ENCODE measurements around the gene ZNF329. TPM values are rescaled to one million over a fixed set of nuclear protein-coding genes. Genes with fewer than 3 reads are reported as not detected.

Gene ZNF329
- 17.1 and 21.4 TPM in 2 replicates for total RNA-seq

DNA sequence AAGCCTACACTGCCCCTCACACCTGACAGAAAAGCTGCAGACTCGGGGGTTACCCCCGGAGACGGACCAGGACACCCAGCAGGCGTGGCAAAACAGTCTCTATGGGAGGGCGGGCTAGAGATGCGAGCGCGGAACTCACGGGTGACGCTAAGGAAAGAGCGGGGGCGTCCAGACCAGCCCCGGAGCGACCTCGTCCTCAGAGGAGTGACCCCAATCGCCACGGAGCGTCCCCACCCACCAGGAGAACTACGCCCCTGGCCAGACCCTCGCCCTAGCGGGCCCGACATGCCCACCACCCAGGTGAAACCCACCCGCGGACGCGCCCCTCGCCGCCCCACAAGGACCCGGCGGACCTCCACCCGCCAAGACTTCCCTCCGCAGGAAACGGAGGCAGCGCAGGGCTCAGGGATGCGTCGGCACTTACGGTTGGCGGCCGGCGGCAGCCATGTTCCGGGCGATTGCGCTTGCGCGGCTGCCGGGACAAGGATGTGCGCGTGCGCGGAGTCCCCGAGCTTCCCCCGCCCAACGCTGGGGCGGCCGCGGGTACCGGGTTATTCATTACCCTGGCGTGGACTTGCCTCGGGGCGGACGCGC lies at the start of gene ZNF329:
ZNF329 (minus strand) TSS at position 462 of the 594 bp plus-strand sequence. CDS start 21,286 bp downstream, outside the sequence.

DNA sequence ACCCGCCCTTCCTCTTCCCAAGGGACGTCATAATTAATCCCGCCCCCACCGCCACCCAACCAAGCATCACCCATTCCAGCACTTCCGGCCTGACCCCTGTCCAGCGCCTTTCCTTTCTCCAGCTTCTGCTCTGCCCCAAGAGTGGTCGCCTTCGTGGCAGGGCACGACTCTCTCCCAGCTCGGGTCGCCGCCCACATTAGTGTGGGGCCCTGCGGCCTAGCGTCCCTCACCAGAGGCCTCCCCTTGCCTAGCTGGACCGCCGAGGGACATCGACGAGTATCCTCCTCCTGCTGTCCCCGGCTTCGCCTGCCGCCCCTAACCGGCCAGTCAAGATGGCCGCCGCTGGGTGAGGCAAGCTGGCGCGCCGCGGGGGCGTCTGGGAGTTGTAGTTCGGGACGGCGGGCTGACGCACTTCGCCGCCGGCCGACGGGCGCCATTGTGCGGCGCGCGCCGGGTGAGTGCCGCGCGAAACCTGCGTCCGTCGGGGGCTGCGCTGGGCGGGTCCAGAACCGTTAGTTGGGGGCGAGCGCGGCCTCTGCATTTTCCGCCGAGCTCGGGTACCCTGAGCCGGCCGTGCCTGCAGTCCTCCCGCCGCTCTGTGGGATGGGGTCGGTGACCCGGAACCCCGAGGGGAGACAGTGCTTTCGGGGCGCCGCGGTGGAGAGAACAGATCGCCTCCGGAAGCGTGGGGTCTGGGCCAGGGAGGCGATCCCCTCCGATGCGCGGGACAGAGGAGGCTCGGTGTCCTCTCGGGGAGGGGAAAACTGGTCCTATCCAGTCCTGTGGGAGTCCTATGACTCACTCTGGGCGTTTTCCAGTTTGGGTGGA lies 32.6 kb upstream of the ZNF329 start, which contains the start of gene ZNF274:
ZNF274 (plus strand) TSS at position 73 of the 828 bp plus-strand sequence. CDS start 905 bp downstream, outside the sequence.

DNA sequence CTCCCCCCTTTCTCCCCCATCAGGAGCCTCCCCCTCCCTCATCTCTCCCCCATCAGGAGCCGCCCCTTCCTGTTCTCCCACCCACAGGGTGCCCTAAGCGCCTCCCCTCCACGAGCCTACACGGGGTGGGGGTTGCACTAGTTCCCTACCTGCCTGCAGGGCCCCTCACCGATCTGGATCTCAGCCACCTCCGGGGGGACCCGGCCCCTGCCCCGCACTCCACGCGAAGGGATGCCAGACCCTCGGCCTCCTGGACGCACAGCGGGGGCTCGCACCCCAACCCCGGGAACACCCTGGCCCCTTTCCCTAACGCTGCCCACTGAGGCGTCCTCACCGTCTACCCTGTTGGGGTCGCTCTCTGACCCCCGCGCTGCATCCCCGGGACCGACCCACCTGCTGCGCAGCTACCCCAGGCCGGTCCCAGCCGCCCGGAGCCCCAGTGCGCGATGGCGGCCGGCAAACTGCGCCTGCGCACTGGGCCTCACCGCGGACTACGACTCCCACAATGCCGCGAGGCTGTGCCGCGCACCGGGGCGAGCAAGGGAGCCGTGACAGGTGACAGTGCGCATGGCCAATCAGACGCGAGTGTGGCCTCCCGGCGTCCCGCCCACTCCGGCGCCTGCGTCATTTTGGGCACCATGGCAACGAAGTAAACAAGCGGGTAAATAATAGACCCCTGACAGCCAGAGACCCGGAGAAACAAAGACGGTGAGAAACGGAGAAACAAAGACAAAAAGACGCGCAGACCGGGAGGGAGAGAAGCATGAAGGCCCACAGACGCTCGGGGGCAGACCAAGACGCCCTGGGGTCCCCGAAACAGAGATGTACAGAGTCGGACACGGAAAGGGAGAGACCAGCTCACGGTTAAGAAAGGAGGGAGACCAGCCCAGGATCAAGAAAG lies 52.6 kb downstream of the ZNF329 start, which contains the start of gene ZSCAN18:
ZSCAN18 (minus strand) TSS at position 451 of the 901 bp plus-strand sequence. CDS start 7,964 bp downstream, outside the sequence.

Other genes starting within 250 kb of the ZNF329 start
- 14.4 and 23.4 TPM in 2 replicates for gene ZNF417, start 234.2 kb downstream of the ZNF329 start, total RNA-seq
- 4.4 and 9.4 TPM in 2 replicates for gene ZNF418, start 215.4 kb downstream of the ZNF329 start, total RNA-seq
- gene ZNF256, start 203.1 kb downstream of the ZNF329 start, total RNA-seq, result 8.5 and 13.0 TPM in 2 replicates
- 0.28 and 0.34 TPM in 2 replicates for gene C19orf18, start 176.3 kb downstream of the ZNF329 start, total RNA-seq
- 7.2 and 15.1 TPM in 2 replicates for gene ZNF606, start 148.0 kb downstream of the ZNF329 start, total RNA-seq
- gene ZSCAN1, start 116.8 kb downstream of the ZNF329 start, total RNA-seq, result not detected in 2 replicates
- gene ZNF135, start 91.5 kb downstream of the ZNF329 start, total RNA-seq, result 1.7 and 7.8 TPM in 2 replicates
- gene ZSCAN18, start 52.6 kb downstream of the ZNF329 start, total RNA-seq, result 48.9 and 59.8 TPM in 2 replicates
- gene ZNF274, start 32.3 kb upstream of the ZNF329 start, total RNA-seq, result 41.7 and 43.9 TPM in 2 replicates
- 49.2 and 73.4 TPM in 2 replicates for gene ZNF544, start 78.1 kb upstream of the ZNF329 start, total RNA-seq
- gene ZNF8, start 128.2 kb upstream of the ZNF329 start, total RNA-seq, result 3.1 and 8.0 TPM in 2 replicates
- 33.4 and 39.0 TPM in 2 replicates for gene ERVK3-1, start 154.6 kb upstream of the ZNF329 start, total RNA-seq
- gene ZSCAN22, start 176.2 kb upstream of the ZNF329 start, total RNA-seq, result 2.4 and 4.3 TPM in 2 replicates
- gene A1BG, start 202.7 kb upstream of the ZNF329 start, total RNA-seq, result 0.78 and 3.4 TPM in 2 replicates
- 1.0 and 2.7 TPM in 2 replicates for gene ZNF497, start 212.0 kb upstream of the ZNF329 start, total RNA-seq
- gene ZNF837, start 230.2 kb upstream of the ZNF329 start, total RNA-seq, result 1.6 and 2.7 TPM in 2 replicates
- 2,119 and 3,422 TPM in 2 replicates for gene RPS5, start 236.5 kb upstream of the ZNF329 start, total RNA-seq
- 1.4 and 2.1 TPM in 2 replicates for gene RNF225, start 244.9 kb upstream of the ZNF329 start, total RNA-seq

Measured in nasal cavity respiratory epithelium epithelial cell of viscerocranial mucosa (primary cell).